ENCODE results near the gene UNC5C. TPM values are rescaled to one million over a fixed set of nuclear protein-coding genes. Genes with fewer than 3 reads are reported as not detected.

Gene UNC5C
- total RNA-seq, 3 donors from 2014 or later, result 6.2 to 20.9 (median 6.2) TPM

DNA sequence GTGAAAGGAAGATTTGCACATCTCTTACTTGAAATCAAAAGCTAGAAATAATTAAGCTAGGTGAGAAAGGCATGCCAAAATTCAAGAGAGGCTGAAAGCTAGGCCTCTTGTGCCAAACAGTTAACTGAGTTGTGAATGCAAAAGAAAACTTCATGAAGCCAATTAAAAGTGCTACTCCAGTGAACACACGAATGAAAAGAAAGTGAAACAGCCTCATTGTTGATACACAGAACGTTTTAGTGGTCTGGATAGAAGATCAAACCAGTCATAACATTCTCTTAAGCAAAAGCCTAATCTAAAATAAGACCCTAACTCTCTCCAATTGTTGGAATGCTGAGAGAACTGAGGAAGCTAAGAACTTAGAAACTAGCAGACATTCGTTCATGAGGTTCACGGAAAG lies 122.3 kb downstream of the UNC5C start:
- Histone ChIP-seq H3K4me3 (no peak overlapping the region), H3K9me3 (no peaks in the 10 kb centered on the region), H3K36me3 (no peaks in the 10 kb centered on the region), H3K27me3 (no peaks in the 10 kb centered on the region), H3K4me1 (no peaks in the 10 kb centered on the region), H3K27ac (no peak overlapping the region)
- intact Hi-C loops (cut with DNase I; ENCODE audit: low total_unique reads), result loop anchor here (2.0 kb wide), 1 partner anchor 32 kb away; no protein-coding TSS in a partner anchor
- no peak for TF ChIP-seq POLR2A (IDR thresholded peaks at IDR 0.05)
- TF ChIP-seq, protein P1, sequence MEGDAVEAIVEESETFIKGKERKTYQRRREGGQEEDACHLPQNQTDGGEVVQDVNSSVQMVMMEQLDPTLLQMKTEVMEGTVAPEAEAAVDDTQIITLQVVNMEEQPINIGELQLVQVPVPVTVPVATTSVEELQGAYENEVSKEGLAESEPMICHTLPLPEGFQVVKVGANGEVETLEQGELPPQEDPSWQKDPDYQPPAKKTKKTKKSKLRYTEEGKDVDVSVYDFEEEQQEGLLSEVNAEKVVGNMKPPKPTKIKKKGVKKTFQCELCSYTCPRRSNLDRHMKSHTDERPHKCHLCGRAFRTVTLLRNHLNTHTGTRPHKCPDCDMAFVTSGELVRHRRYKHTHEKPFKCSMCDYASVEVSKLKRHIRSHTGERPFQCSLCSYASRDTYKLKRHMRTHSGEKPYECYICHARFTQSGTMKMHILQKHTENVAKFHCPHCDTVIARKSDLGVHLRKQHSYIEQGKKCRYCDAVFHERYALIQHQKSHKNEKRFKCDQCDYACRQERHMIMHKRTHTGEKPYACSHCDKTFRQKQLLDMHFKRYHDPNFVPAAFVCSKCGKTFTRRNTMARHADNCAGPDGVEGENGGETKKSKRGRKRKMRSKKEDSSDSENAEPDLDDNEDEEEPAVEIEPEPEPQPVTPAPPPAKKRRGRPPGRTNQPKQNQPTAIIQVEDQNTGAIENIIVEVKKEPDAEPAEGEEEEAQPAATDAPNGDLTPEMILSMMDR (IDR thresholded peaks at IDR 0.05), result no peak
- no peak for TF ChIP-seq POLR2AphosphoS5 (IDR thresholded peaks at IDR 0.05)
- DNase-seq (ENCODE audit: low spot score in 2 of 2), result no peak

DNA sequence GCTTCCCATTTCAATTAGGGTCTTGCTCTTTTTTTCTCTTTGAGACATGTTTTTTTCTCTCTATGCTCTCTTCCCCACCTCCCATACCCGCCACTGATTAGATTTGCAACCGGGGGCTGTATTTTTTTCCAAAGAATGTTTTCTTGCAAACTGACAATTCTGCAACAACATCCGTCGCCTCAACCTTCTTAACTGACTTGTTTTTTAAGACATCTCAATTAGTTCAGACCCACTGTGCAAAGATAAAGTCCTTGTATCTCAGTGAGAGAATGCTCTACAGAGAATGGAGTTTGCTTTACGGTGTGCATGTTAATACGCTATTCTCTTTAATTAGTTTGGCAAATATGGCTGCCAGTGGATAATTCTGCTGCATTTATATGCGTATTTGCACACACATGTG lies 126.3 kb downstream of the UNC5C start:
- TF ChIP-seq POLR2AphosphoS5 (IDR thresholded peaks at IDR 0.05) (no peak), POLR2A (IDR thresholded peaks at IDR 0.05) (no peak)
- TF ChIP-seq, protein P1 (IDR thresholded peaks at IDR 0.05), result no peak
- H3K9me3 ChIP-seq, result no peaks in the 10 kb centered on the region
- intact Hi-C loops (cut with DNase I; ENCODE audit: low total_unique reads), result no loop called here

DNA sequence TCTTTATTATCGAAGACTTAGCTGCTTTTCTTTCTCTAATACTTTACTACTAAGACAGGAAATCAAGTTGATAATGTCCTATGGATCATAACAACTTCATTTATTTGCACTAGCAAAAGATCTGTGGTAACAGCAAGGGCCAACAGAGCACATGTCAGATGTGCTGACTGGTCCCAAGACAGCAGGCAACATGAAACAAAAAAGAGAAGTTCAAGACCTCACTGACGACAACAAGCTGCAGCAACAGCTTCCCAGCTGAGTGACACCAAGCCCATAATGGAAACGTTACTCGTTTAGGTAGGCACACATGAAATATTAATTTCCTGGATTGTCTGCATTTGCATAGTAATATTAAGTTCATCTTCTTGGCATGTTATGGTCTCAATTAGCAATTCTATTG lies 126.9 kb downstream of the UNC5C start:
- Histone ChIP-seq H3K4me1 (no peaks in the 10 kb centered on the region), H3K4me3 (no peak overlapping the region), H3K9me3 (no peaks in the 10 kb centered on the region), H3K27ac (no peak overlapping the region), H3K36me3 (no peaks in the 10 kb centered on the region), H3K27me3 (no peaks in the 10 kb centered on the region)
- intact Hi-C loops (cut with DNase I; ENCODE audit: low total_unique reads), result no loop called here
- DNase-seq (ENCODE audit: low spot score in 2 of 2), result no peak
- TF ChIP-seq POLR2AphosphoS5 (IDR thresholded peaks at IDR 0.05) (no peak), POLR2A (IDR thresholded peaks at IDR 0.05) (no peak)
- TF ChIP-seq, protein P1 (IDR thresholded peaks at IDR 0.05), result no peak

More for the DNA sequence above, 126.3 kb downstream of the UNC5C start:
- no peaks in the 10 kb centered on the region for H3K36me3 ChIP-seq
- no peaks in the 10 kb centered on the region for H3K4me1 ChIP-seq
- no peaks in the 10 kb centered on the region for H3K27me3 ChIP-seq
- no peak overlapping the region for H3K4me3 ChIP-seq
- H3K27ac ChIP-seq, result no peak overlapping the region
- no peak for DNase-seq (ENCODE audit: low spot score in 2 of 2)

DNA sequence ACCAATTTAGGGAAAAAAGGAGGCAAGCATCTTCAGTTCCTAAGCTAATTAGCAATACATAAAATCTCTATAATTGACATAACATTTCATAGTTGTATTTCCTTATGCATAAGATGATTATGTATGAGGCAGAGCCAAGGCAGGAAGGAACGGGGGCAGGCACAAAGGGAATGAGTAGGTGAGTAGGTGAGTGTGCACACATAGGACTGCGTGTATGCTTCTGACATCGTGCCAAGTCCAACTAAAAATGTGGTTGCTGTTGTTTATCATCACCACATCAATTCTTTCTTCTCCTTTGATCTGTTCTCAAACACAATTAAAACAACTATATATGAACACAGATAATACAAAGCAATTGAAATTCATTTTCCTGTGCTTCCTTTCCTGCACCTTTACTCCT lies 131.2 kb downstream of the UNC5C start:
- TF ChIP-seq POLR2AphosphoS5 (IDR thresholded peaks at IDR 0.05) (no peak), POLR2A (IDR thresholded peaks at IDR 0.05) (no peak)
- TF ChIP-seq, protein P1 (IDR thresholded peaks at IDR 0.05), result no peak
- intact Hi-C loops (cut with DNase I; ENCODE audit: low total_unique reads), result no loop called here
- H3K27me3 ChIP-seq, result no peaks in the 10 kb centered on the region

DNA sequence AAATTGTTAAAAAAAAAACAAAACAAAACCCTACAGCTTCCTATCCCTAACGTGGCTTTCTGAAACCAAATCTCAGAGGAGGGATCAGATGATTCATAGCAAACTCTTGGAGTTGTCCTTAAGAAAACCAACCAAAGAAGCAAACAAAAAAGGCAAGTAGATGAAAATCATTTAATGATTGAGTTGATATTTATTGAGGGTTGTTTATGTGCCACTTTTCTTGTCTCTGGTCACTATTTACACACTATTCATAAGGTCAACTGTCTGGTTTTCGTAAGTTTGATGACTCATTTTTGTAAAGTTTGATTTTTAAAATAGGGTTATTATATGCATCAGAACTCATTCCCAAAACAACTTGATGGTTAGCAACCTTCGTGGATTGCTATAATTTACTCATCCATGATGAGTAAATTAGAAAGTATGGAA lies 133.4 kb downstream of the UNC5C start:
- TF ChIP-seq POLR2AphosphoS5 (IDR thresholded peaks at IDR 0.05), result no peak
- no peak for TF ChIP-seq POLR2A (IDR thresholded peaks at IDR 0.05)
- TF ChIP-seq, protein P1 (IDR thresholded peaks at IDR 0.05), result no peak
- Histone ChIP-seq H3K4me3 (no peak overlapping the region), H3K4me1 (no peaks in the 10 kb centered on the region), H3K36me3 (no peaks in the 10 kb centered on the region), H3K9me3 (no peaks in the 10 kb centered on the region), H3K27me3 (no peaks in the 10 kb centered on the region), H3K27ac (no peak overlapping the region)
- no peak for DNase-seq (ENCODE audit: low spot score in 2 of 2)
- intact Hi-C loops (cut with DNase I; ENCODE audit: low total_unique reads), result no loop called here

More for the DNA sequence above, 131.2 kb downstream of the UNC5C start:
- Histone ChIP-seq H3K9me3 (no peaks in the 10 kb centered on the region), H3K4me3 (no peak overlapping the region), H3K36me3 (no peaks in the 10 kb centered on the region), H3K4me1 (no peaks in the 10 kb centered on the region), H3K27ac (no peak overlapping the region)
- DNase-seq (ENCODE audit: low spot score in 2 of 2), result no peak

All from breast epithelium (tissue), 4 donors.